GDM1 (cell line): ENCODE measurements around the gene GNG11.
"Not testable (repeated sequence)": the region's sequence is repeated elsewhere in the genome, so short reads cannot be mapped to it uniquely, and the experiment has no call there.

Source experiments
- DNase-seq: peaks from one replicate; lab custom pipeline; 2025; lab: John Stamatoyannopoulos, UW

Gene GNG11

GRCh38 chr7:93921607-93922566 is at the start of gene GNG11:
GNG11 (plus strand) TSS chr7:93921735; CDS start chr7:93922138, 403 bp downstream.
- DNase-seq, result peak; percentile 70

GRCh38 chr7:93873998-93874574 is 47.4 kb upstream of the GNG11 start:
- DNase-seq, result no peak

- no peak for DNase-seq
Measured at GRCh38 chr7:93877742-93878141, 43.8 kb upstream of the GNG11 start.

GRCh38 chr7:93879356-93879755 is 42.2 kb upstream of the GNG11 start:
- no peak for DNase-seq

- DNase-seq, result no peak
Measured at GRCh38 chr7:93882468-93882867, 39.1 kb upstream of the GNG11 start.

GRCh38 chr7:93883078-93883916 is 38.2 kb upstream of the GNG11 start:
- DNase-seq, result no peak

- no peak for DNase-seq
Measured at GRCh38 chr7:93883917-93884345, 37.6 kb upstream of the GNG11 start.

GRCh38 chr7:93884541-93884940 is 37.0 kb upstream of the GNG11 start:
- DNase-seq, result no peak

GRCh38 chr7:93889261-93889660 is 32.3 kb upstream of the GNG11 start:
- no peak for DNase-seq

- DNase-seq, result no peak
Measured at GRCh38 chr7:93890041-93890463, 31.5 kb upstream of the GNG11 start.

- no peak for DNase-seq
Measured at GRCh38 chr7:93890464-93891068, 31.0 kb upstream of the GNG11 start, which contains the start of gene TFPI2. TFPI2 (minus strand) TSS chr7:93890753; CDS start chr7:93890678, 75 bp downstream.

- DNase-seq, result no peak
Measured at GRCh38 chr7:93894426-93894825, 27.1 kb upstream of the GNG11 start.

- DNase-seq, result no peak
Measured at GRCh38 chr7:93894966-93895640, 26.4 kb upstream of the GNG11 start.

- DNase-seq, result no peak
Measured at GRCh38 chr7:93895859-93896600, 25.5 kb upstream of the GNG11 start.

- no peak for DNase-seq
Measured at GRCh38 chr7:93897680-93898079, 23.9 kb upstream of the GNG11 start.

GRCh38 chr7:93902777-93903423 is 18.6 kb upstream of the GNG11 start:
- DNase-seq, result no peak

GRCh38 chr7:93906267-93906666 is 15.3 kb upstream of the GNG11 start, which contains the start of gene GNGT1:
GNGT1 (plus strand) TSS chr7:93906567; CDS start chr7:93906747, 180 bp downstream.
- no peak for DNase-seq

- no peak for DNase-seq
Measured at GRCh38 chr7:93910076-93910994, 11.2 kb upstream of the GNG11 start.

GRCh38 chr7:93911242-93911641 is 10.3 kb upstream of the GNG11 start:
- not testable (repeated sequence) for DNase-seq
